SK-N-SH (cell line): ENCODE data around the gene GLCE.

Source experiments
- ELF1 ChIP-seq: IDR thresholded peaks from 2 replicates; pipeline ENCODE4 v1.4.0; 2012
- EZH2phosphoT487 ChIP-seq: fragments of 200-600 bp; sonication (generic); IDR thresholded peaks from 2 replicates; pipeline ENCODE4 v1.6.1; 2017; ENCODE audit warnings: low read depth, mixed run types, mild to moderate bottlenecking, antibody characterized with exemption, moderate library complexity, borderline replicate concordance
- FOXM1 ChIP-seq: IDR thresholded peaks from 2 replicates; pipeline ENCODE4 v1.4.0; 2012; ENCODE audit warnings: low read depth, mild to moderate bottlenecking
- MXI1 ChIP-seq: IDR thresholded peaks from 2 replicates; pipeline ENCODE4 v1.6.1; 2012; ENCODE audit warnings: mild to moderate bottlenecking, low read depth, low read length, improper control_type of control experiment
- NFIC ChIP-seq: IDR thresholded peaks from 2 replicates; pipeline ENCODE4 v1.4.0; 2012; ENCODE audit warnings: borderline replicate concordance
- POLR2AphosphoS5 ChIP-seq: IDR thresholded peaks from 2 replicates; pipeline ENCODE4 v1.6.1; 2012; ENCODE audit warnings: low read depth, low read length
- RAD21 ChIP-seq: IDR thresholded peaks from 2 replicates; pipeline ENCODE4 v1.6.1; 2012; ENCODE audit warnings: mild to moderate bottlenecking, low read length
- RFX5 ChIP-seq: IDR thresholded peaks from 2 replicates; pipeline ENCODE4 v1.6.1; 2012; ENCODE audit warnings: mild to moderate bottlenecking, improper control_type of control experiment, low read length
- SIN3A ChIP-seq: IDR thresholded peaks from 2 replicates; pipeline ENCODE4 v1.6.1; 2012; ENCODE audit warnings: low read depth, mild to moderate bottlenecking, low read length, moderate library complexity, borderline replicate concordance
- TEAD4 ChIP-seq: IDR thresholded peaks from 2 replicates; pipeline ENCODE4 v1.4.0; 2012; ENCODE audit warnings: mild to moderate bottlenecking, borderline replicate concordance; ENCODE audit not compliant: insufficient read depth
- TF ChIP-seq, protein P1 (sequence below): IDR thresholded peaks from 2 replicates; pipeline ENCODE4 v1.6.1; 2012; ENCODE audit warnings: mild to moderate bottlenecking, low read depth, low read length, moderate library complexity
- TF ChIP-seq, protein P2 (sequence below): fragments of 200-600 bp; sonication (generic); IDR thresholded peaks from 2 replicates; pipeline ENCODE4 v1.6.1; 2017; ENCODE audit warnings: antibody characterized with exemption, mild to moderate bottlenecking, moderate library complexity
- TF ChIP-seq, protein P3 (sequence below): IDR thresholded peaks from 2 replicates; pipeline ENCODE4 v1.4.0; 2012; ENCODE audit warnings: low read depth
- TF ChIP-seq, protein P4 (sequence below): IDR thresholded peaks from 2 replicates; pipeline ENCODE4 v1.4.0; 2012; ENCODE audit warnings: low read depth, borderline replicate concordance

DNA sequence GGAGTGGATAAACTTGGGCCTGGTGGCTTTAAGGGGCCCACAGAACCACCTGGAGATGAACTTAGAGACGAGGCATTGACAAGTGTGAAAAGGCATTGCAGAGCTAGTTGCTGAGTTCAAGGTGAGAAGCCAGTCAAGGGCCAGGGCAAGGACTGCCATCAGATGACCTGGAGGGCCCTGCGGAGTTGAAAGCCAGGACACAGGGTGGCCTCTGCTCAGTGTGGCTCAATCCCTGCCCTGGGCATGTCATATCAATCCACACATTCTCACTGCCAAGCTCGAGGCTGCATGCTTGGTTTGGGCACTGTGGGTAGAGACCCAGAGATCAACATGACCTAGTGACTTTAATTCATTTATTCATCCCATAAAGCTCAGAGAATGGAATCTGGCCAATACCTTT lies 147.5 kb downstream of the GLCE start:
- TF ChIP-seq, protein P1, sequence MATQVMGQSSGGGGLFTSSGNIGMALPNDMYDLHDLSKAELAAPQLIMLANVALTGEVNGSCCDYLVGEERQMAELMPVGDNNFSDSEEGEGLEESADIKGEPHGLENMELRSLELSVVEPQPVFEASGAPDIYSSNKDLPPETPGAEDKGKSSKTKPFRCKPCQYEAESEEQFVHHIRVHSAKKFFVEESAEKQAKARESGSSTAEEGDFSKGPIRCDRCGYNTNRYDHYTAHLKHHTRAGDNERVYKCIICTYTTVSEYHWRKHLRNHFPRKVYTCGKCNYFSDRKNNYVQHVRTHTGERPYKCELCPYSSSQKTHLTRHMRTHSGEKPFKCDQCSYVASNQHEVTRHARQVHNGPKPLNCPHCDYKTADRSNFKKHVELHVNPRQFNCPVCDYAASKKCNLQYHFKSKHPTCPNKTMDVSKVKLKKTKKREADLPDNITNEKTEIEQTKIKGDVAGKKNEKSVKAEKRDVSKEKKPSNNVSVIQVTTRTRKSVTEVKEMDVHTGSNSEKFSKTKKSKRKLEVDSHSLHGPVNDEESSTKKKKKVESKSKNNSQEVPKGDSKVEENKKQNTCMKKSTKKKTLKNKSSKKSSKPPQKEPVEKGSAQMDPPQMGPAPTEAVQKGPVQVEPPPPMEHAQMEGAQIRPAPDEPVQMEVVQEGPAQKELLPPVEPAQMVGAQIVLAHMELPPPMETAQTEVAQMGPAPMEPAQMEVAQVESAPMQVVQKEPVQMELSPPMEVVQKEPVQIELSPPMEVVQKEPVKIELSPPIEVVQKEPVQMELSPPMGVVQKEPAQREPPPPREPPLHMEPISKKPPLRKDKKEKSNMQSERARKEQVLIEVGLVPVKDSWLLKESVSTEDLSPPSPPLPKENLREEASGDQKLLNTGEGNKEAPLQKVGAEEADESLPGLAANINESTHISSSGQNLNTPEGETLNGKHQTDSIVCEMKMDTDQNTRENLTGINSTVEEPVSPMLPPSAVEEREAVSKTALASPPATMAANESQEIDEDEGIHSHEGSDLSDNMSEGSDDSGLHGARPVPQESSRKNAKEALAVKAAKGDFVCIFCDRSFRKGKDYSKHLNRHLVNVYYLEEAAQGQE = no peak
- TF ChIP-seq, protein P2, sequence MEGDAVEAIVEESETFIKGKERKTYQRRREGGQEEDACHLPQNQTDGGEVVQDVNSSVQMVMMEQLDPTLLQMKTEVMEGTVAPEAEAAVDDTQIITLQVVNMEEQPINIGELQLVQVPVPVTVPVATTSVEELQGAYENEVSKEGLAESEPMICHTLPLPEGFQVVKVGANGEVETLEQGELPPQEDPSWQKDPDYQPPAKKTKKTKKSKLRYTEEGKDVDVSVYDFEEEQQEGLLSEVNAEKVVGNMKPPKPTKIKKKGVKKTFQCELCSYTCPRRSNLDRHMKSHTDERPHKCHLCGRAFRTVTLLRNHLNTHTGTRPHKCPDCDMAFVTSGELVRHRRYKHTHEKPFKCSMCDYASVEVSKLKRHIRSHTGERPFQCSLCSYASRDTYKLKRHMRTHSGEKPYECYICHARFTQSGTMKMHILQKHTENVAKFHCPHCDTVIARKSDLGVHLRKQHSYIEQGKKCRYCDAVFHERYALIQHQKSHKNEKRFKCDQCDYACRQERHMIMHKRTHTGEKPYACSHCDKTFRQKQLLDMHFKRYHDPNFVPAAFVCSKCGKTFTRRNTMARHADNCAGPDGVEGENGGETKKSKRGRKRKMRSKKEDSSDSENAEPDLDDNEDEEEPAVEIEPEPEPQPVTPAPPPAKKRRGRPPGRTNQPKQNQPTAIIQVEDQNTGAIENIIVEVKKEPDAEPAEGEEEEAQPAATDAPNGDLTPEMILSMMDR = no peak
- TF ChIP-seq, protein P3, sequence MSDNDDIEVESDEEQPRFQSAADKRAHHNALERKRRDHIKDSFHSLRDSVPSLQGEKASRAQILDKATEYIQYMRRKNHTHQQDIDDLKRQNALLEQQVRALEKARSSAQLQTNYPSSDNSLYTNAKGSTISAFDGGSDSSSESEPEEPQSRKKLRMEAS = no peak
- TF ChIP-seq RFX5 = no peak
- TF ChIP-seq, protein P4, sequence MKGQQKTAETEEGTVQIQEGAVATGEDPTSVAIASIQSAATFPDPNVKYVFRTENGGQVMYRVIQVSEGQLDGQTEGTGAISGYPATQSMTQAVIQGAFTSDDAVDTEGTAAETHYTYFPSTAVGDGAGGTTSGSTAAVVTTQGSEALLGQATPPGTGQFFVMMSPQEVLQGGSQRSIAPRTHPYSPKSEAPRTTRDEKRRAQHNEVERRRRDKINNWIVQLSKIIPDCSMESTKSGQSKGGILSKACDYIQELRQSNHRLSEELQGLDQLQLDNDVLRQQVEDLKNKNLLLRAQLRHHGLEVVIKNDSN = no peak
- TF ChIP-seq FOXM1 = no peak
- no peak for TF ChIP-seq NFIC
- TF ChIP-seq EZH2phosphoT487 = no peak
- TF ChIP-seq RAD21 = no peak
- no peak for TF ChIP-seq POLR2AphosphoS5
- TF ChIP-seq ELF1 = no peak
- no peak for TF ChIP-seq MXI1
- no peak for TF ChIP-seq SIN3A
- TF ChIP-seq TEAD4 = no peak
